Mucosa of descending colon (tissue), 3 donors: ENCODE measurements around the gene BUD23. TPM values are rescaled to one million over a fixed set of nuclear protein-coding genes. Genes with fewer than 3 reads are reported as not detected.
"Not testable (repeated sequence)": the region's sequence is repeated elsewhere in the genome, so short reads cannot be mapped to it uniquely, and the experiment has no call there.

Source experiments
- ATAC-seq: fragments of 200-7000 bp; cut with Tn5 transposase; one replicate; pipeline ENCODE4 v1.9.1; 2020; ENCODE audit warnings: mild to moderate bottlenecking, moderate library complexity
- DNase-seq, 3 donors: peaks; one replicate each; pipeline ENCODE4 v3.0.0-alpha.2; 2020
- H3K36me3 ChIP-seq: fragments of 200-600 bp; one replicate; pipeline ENCODE4 v1.8.0; 2021; ENCODE audit warnings: low read depth, mild to moderate bottlenecking
- H3K4me1 ChIP-seq: fragments of 200-600 bp; one replicate; pipeline ENCODE4 v1.8.0; 2021; ENCODE audit warnings: low read depth, mild to moderate bottlenecking
- H3K4me3 ChIP-seq: fragments of 200-600 bp; one replicate; pipeline ENCODE4 v1.8.0; 2021; ENCODE audit warnings: mild to moderate bottlenecking
- H3K9me3 ChIP-seq: fragments of 200-600 bp; one replicate; pipeline ENCODE4 v1.8.0; 2021; ENCODE audit warnings: mild to moderate bottlenecking
- CTCF ChIP-seq: fragments of 200-600 bp; IDR thresholded peaks from one replicate; pipeline ENCODE4 v1.8.0; 2022; ENCODE audit warnings: antibody characterized with exemption, mild to moderate bottlenecking
- intact Hi-C, 2 donors: fragments of 100-400 bp; cut with DNase I in 1 of 2; cut with micrococcal nuclease in 1 of 2; formaldehyde crosslinking; loops; one replicate each; pipeline versions ENCODE4 v1.11.0 to v1.11.1; 2022; cut with DNase I, micrococcal nuclease
- total RNA-seq, 3 donors: library from RNA; stranded (reverse); fragmentation: NEBNext Ultra II Directional in 2 of 3; extraction: Animal tissue kit (Norgen Biotek cat#: 25700) in 2 of 3; gene quantifications; one replicate each; pipeline versions ENCODE4 v1.2.1 to v1.2.4, GENCODE V29; 2021 to 2023
- donor health status: DM: no; HTN: no; CAD: no; lungs with moderate emphysema.
- donor health status: DM: no; HTN: no; CAD: no.
- donor health status: DM: no; HTN: yes; CAD: no.

Gene BUD23
- total RNA-seq, 3 donors from 2014 or later: 38.4 to 61.2 (median 43.0) TPM

- no peak for ATAC-seq
- TF ChIP-seq CTCF: no peak
- intact Hi-C loops: loop anchor here in 1 of 2 donors (10.0 kb wide), 1 partner anchor 66 kb away; no protein-coding TSS in a partner anchor
- Histone ChIP-seq H3K9me3 (no peaks in the 10 kb centered on the region), H3K36me3 (no peaks in the 10 kb centered on the region), H3K4me3 (no peak overlapping the region), H3K4me1 (peaks cover 5% of the 10 kb centered on the region)
- no peak for DNase-seq
Measured at GRCh38 chr7:73671322-73671661, 12.1 kb upstream of the BUD23 start.

DNA sequence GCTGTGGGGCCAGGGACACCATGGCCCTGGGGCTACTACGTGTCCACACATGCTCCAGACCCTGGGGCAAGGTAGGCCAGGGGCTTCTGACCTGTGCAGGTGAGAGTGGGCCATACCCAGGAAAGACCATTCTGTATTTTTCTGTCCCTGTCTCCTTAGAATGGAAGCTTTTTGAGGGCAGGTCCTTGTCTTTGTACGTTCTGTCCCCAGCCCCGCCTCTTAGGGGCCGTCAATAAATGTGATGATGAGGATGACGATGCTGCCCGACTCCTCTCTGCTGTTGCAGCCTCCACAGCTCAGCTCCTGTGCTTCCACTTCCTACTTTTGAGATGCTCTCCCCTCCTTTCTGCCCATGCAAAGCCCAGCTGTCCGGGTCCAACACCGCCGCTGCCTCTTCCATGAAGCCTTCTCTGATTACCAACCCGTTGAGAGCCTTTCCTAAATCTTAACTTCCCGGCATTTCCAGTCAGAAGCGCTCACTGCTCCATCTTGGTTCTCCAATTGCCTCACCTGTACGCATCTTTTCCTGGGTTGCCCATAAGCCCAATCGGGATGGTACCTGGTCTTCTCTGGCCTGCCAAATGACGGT is 11.4 kb upstream of the BUD23 start:
- Histone ChIP-seq H3K4me3 (no peak overlapping the region), H3K9me3 (no peaks in the 10 kb centered on the region), H3K4me1 (peaks cover 5% of the 10 kb centered on the region), H3K36me3 (no peaks in the 10 kb centered on the region)
- TF ChIP-seq CTCF: no peak
- intact Hi-C loops: loop anchor here in 1 of 2 donors (10.0 kb wide), 1 partner anchor 67 kb away; no protein-coding TSS in a partner anchor
- no peak for ATAC-seq
- no peak for DNase-seq

DNA sequence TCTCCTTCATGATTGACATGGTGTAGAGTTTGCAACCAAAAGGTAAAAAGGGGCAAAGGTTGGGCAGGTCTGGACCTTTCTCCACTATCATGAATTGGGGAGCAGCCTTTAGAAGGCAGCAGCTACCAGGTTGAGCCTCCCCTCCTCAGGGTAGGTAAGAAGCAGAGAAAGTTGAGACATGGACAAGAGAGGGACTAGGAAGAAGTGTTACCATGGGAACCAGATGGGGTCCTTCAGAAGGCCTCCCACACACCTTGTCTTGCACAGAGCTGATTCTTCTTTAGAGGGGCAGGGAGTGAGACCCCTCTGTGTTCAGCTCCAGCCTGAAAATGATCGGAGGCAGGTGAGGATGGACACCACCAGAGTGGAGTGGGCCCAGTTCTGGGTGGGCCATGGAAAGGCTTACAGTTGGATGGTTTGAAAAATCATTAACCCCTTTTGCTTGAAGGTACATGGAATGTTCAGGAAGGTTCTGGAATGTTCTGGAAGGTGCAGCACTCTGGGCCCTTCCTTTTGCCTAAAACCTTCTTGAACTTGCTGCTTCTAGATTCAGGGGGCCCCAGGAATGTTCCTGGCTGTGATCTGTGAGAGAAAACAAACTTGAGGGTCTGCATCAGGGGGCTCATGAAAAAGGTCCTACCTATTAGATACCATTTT is 8.8 kb upstream of the BUD23 start:
- intact Hi-C loops: loop anchor here in 1 of 2 donors (10.0 kb wide), 1 partner anchor 70 kb away; no protein-coding TSS in a partner anchor
- DNase-seq: no peak
- no peak for TF ChIP-seq CTCF
- Histone ChIP-seq H3K4me3 (no peak overlapping the region), H3K9me3 (no peaks in the 10 kb centered on the region), H3K4me1 (no peaks in the 10 kb centered on the region), H3K36me3 (no peaks in the 10 kb centered on the region)
- ATAC-seq: no peak

DNA sequence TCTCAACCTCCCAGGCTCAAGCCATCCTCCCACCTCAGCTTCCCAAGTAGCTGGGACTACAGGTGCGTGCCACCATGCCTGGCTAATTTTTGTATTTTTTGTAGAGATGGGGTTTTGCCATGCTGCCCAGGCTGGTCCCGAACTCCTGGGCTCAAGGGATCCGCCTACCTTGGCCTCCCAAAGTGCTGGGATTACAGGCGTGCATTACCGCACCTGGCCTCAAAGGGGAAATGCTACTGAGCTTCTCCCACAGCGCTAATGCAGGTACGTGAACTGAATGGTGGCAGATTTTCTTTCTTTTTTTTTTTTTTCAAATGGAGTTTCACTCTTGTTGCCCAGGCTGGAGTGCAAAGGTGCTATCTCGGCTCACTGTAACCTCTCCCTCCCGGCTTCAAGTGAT is 7.3 kb upstream of the BUD23 start:
- not testable (repeated sequence) for H3K4me3 ChIP-seq, H3K36me3 ChIP-seq, DNase-seq, H3K9me3 ChIP-seq, H3K4me1 ChIP-seq
- intact Hi-C loops: loop anchor here in 1 of 2 donors (10.0 kb wide), 1 partner anchor 71 kb away; no protein-coding TSS in a partner anchor
- ATAC-seq: peak; percentile 25

- TF ChIP-seq CTCF: no peak
- peaks cover 18% of the 10 kb centered on the region for H3K4me1 ChIP-seq
- no peaks in the 10 kb centered on the region for H3K9me3 ChIP-seq
- intact Hi-C loops: loop anchor here in 1 of 2 donors (10.0 kb wide), 1 partner anchor 74 kb away; no protein-coding TSS in a partner anchor
- no peak for DNase-seq
- H3K4me3 ChIP-seq: no peak overlapping the region
- no peaks in the 10 kb centered on the region for H3K36me3 ChIP-seq
- no peak for ATAC-seq
Measured at GRCh38 chr7:73678862-73679261, 4.5 kb upstream of the BUD23 start.

DNA sequence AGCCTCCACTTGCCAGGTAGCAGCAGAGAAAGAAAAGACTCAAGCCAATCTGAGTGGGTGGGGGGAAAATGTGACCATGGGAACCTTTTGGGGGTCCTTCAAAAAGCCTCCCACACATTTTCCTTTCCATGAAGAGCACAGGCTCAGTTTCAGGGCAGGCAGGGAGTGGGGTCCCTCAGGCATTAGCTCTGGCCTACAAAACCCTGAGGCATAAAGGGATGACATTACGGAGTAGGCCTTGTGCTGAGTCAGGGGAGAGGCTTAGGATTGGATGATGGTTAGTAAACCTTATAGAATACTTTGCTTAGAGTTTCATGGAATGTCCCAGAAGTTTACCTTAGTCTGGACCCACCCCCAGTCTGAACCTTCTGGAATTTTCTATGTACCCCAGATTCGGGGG is 3.7 kb upstream of the BUD23 start:
- H3K9me3 ChIP-seq: no peaks in the 10 kb centered on the region
- no peak for TF ChIP-seq CTCF
- no peak for DNase-seq
- no peak overlapping the region for H3K4me3 ChIP-seq
- H3K36me3 ChIP-seq: no peaks in the 10 kb centered on the region
- ATAC-seq: no peak
- intact Hi-C loops: loop anchor here in 1 of 2 donors (10.0 kb wide), 1 partner anchor 75 kb away; no protein-coding TSS in a partner anchor
- H3K4me1 ChIP-seq: peaks cover 24% of the 10 kb centered on the region
